PC-3 (cell line): ENCODE data around the gene DNAAF2. TPM values are rescaled to one million over a fixed set of nuclear protein-coding genes. Genes with fewer than 3 reads are reported as not detected.
"Not testable (repeated sequence)": the region's sequence is repeated elsewhere in the genome, so short reads cannot be mapped to it uniquely, and the experiment has no call there.

Experiments
- ATAC-seq: fragments of 200-7000 bp; cut with Tn5 transposase; 2 replicates; pipeline ENCODE4 v1.9.1; 2020; ENCODE audit warnings: mild to moderate bottlenecking, moderate library complexity
- BruUV-seq: library from RNA; stranded (reverse); fragments of 400-500 nt; replicated peaks from 2 replicates; lab custom pipeline; 2021; lab: Mats Ljungman, UMichigan
- CTCF ChIA-PET: fragments of 300-600 bp; sonication (Branson Sonifier 250); formaldehyde crosslinking; loops from one replicate; lab custom pipeline; 2022; ENCODE audit warnings: antibody characterized with exemption; lab: Charles Lee
- POLR2A ChIA-PET: fragments of 300-600 bp; sonication (Branson Sonifier 250); formaldehyde crosslinking; loops from one replicate; lab custom pipeline; 2022; ENCODE audit warnings: antibody characterized with exemption; ENCODE audit not compliant: unreplicated experiment; lab: Charles Lee
- DNase-seq: peaks from one replicate; pipeline ENCODE4 v3.0.0-alpha.2; 2015
- H2AFZ ChIP-seq: fragments of 300-600 bp; sonication (generic); 2 replicates; pipeline ENCODE4 v1.6.0; 2016; ENCODE audit warnings: antibody characterized with exemption, low read length
- H3F3A ChIP-seq: fragments of 300-600 bp; sonication (generic); one replicate; pipeline ENCODE4 v1.6.0; 2017; ENCODE audit warnings: antibody characterized with exemption, low read length, control low read depth, mild to moderate bottlenecking; ENCODE audit not compliant: unreplicated experiment
- H3K27ac ChIP-seq: fragments of 300-600 bp; sonication (generic); 2 replicates; pipeline ENCODE4 v1.5.1; 2016; ENCODE audit warnings: mild to moderate bottlenecking, low read length
- H3K27me3 ChIP-seq: fragments of 300-600 bp; sonication (generic); 2 replicates; pipeline ENCODE4 v1.6.1; 2016; ENCODE audit warnings: low read length, mixed read lengths
- H3K36me3 ChIP-seq: fragments of 300-600 bp; sonication (generic); 2 replicates; pipeline ENCODE4 v1.6.1; 2016; ENCODE audit warnings: low read depth, mixed run types, low read length, mixed read lengths
- H3K4me1 ChIP-seq: fragments of 300-600 bp; sonication (generic); 2 replicates; pipeline ENCODE4 v1.5.1; 2016; ENCODE audit warnings: low read length; ENCODE audit not compliant: insufficient read depth
- H3K4me2 ChIP-seq: fragments of 300-600 bp; sonication (generic); 2 replicates; pipeline ENCODE4 v1.6.0; 2016; ENCODE audit warnings: low read length
- H3K4me3 ChIP-seq: fragments of 300-600 bp; sonication (generic); 2 replicates; pipeline ENCODE4 v1.5.1; 2016; ENCODE audit warnings: mild to moderate bottlenecking, low read length, mixed read lengths
- H3K79me2 ChIP-seq: fragments of 300-600 bp; sonication (generic); 2 replicates; pipeline ENCODE4 v1.6.1; 2017; ENCODE audit warnings: low read length, mixed read lengths
- H3K9ac ChIP-seq: fragments of 300-600 bp; sonication (generic); 2 replicates; pipeline ENCODE4 v1.6.0; 2016; ENCODE audit warnings: mild to moderate bottlenecking, low read length
- H3K9me2 ChIP-seq: fragments of 300-600 bp; sonication (generic); replicated peaks from 2 replicates; pipeline ENCODE4 v1.6.1; 2016; ENCODE audit warnings: mixed run types, low read length, mixed read lengths
- H3K9me3 ChIP-seq: fragments of 300-600 bp; sonication (generic); 2 replicates; pipeline ENCODE4 v1.6.1; 2016; ENCODE audit warnings: low read length, mixed read lengths
- H4K20me1 ChIP-seq: fragments of 300-600 bp; sonication (generic); 2 replicates; pipeline ENCODE4 v1.6.1; 2016; ENCODE audit warnings: low read length, mixed read lengths
- CTCF ChIP-seq: fragments of 300-600 bp; sonication (generic); conservative IDR thresholded peaks from 2 replicates; pipeline ENCODE4 v1.5.1; 2017; ENCODE audit warnings: antibody characterized with exemption, low read depth, mild to moderate bottlenecking, low read length
- EZH2 ChIP-seq: fragments of 300-600 bp; sonication (generic); IDR thresholded peaks from one replicate; pipeline ENCODE4 v1.6.1; 2017; ENCODE audit warnings: antibody characterized with exemption, mild to moderate bottlenecking, low read length; ENCODE audit not compliant: unreplicated experiment
- EZH2phosphoT487 ChIP-seq: fragments of 300-600 bp; sonication (generic); IDR thresholded peaks from 2 replicates; pipeline ENCODE4 v1.6.1; 2018; ENCODE audit warnings: mild to moderate bottlenecking, antibody characterized with exemption, low read length, borderline replicate concordance
- intact Hi-C: fragments of 100-400 bp; cut with micrococcal nuclease; formaldehyde crosslinking; loops from 2 replicates; pipeline ENCODE4 v1.9.0; 2023
- total RNA-seq: library from RNA; depleted of rRNA; stranded (reverse); fragments of >200 nt; gene quantifications from 2 replicates; pipeline ENCODE4 v1.2.3, GENCODE V29; 2014

The DNAAF2 gene
- total RNA-seq, 1 experiment from 2014 or later, result 23.2 TPM

DNA sequence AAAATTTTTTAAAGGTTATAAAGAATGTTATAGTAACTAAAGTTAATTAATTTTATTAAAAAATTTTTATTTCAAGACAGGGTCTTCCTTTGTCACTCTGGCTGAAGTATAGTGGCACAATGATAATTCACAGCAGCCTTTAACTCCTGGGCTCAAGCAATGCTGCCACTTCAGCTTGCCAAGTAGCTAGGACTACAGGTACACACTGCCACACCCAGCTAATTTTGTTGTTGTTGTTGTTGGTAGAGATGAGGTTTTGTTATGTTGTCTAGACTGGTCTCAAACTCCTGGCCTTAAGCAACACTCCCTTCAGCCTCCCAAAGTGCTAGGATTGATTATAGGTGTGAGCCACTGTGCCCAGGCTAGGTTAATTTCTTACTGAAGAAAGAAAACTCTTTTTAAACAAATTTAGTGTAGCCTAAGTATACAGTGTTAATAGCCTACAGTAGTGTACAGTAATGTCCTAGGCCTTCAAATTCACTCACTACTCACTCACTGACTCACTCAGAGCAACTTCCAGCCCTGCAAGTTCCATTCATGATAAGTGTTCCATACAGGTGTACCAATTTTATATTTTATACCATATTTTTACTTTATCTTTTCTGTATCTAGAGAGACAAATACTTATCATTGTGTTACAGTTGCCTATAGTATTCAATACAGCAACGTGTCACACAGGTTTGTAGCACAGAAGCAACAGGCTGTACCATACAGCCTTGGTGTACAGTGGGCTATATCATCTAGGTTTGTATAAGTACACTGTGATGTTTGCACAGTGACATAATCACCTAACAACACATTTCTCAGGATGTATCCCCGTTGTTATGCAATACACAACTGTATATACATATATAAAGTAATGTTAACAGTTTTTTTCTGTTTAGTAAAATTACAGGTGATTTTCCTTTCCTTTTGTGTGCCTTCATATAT, 24.7 kb upstream of the DNAAF2 start:
- no peaks in the 10 kb centered on the region for H3K79me2 ChIP-seq
- ATAC-seq (peak; percentile 92), DNase-seq (peak; percentile 92)
- no peaks in the 10 kb centered on the region for H3K9me2 ChIP-seq
- peaks cover 43% of the 10 kb centered on the region for H3K4me1 ChIP-seq
- H3K4me3 ChIP-seq, result 0 out of 2 replicates have a peak overlapping the region, but pooled peaks have one; percentile 19
- peaks cover 17% of the 10 kb centered on the region for H3K36me3 ChIP-seq
- no peaks in the 10 kb centered on the region for H3K27me3 ChIP-seq
- TSS peak; percentile 70 for BruUV-seq
- H3K4me2 ChIP-seq, result peak overlapping the region; percentile 77
- H3K9ac ChIP-seq, result peak overlapping the region; percentile 60
- TF ChIP-seq EZH2phosphoT487 (no peak), CTCF (no peak), EZH2 (no peak)
- peak overlapping the region; percentile 94 for H3K27ac ChIP-seq
- H4K20me1 ChIP-seq, result no peaks in the 10 kb centered on the region
- H3K9me3 ChIP-seq, result no peaks in the 10 kb centered on the region
- H3F3A ChIP-seq, result peaks cover 8% of the 10 kb centered on the region
- ChIA-PET POLR2A (interaction anchor here (0.6 to 1.1 kb wide), 2 partner anchors 40 to 74 kb away, joined by 3 to 4 read pairs; partner anchors contain the start of gene RPL36AL), CTCF (no interaction called here)
- no peak overlapping the region for H2AFZ ChIP-seq
- intact Hi-C loops, result loop anchor here (2.0 to 5.0 kb wide), 2 partner anchors 19 to 33 kb away; partner anchors contain the start of gene KLHDC1

- BruUV-seq, H3K9me2 ChIP-seq, H3K9me3 ChIP-seq, H3K79me2 ChIP-seq, H3K27me3 ChIP-seq, H3K4me3 ChIP-seq, H3F3A ChIP-seq, H4K20me1 ChIP-seq, H2AFZ ChIP-seq, CTCF ChIA-PET: not testable (repeated sequence)
- Histone ChIP-seq H3K36me3 (peaks cover 28% of the 10 kb centered on the region), H3K4me1 (peaks cover 43% of the 10 kb centered on the region), H3K4me2 (peak overlapping the region; percentile 7), H3K27ac (peak overlapping the region; percentile 94), H3K9ac (peak overlapping the region; percentile 20; the same call in 1 of the 2 replicates)
- DNase-seq (peak; percentile 72), ATAC-seq (peak; percentile 10)
- intact Hi-C loops, result loop anchor here (5.0 kb wide), 1 partner anchor 35 kb away; the partner anchor contains the start of gene KLHDC1
- POLR2A ChIA-PET, result interaction anchor here (0.7 kb wide), 1 partner anchor 452 kb away, joined by 3 read pairs; no protein-coding TSS in a partner anchor
Observed at GRCh38 chr14:49657500-49657899, 22.5 kb upstream of the DNAAF2 start.

GRCh38 chr14:49654511-49654910, 19.5 kb upstream of the DNAAF2 start:
- Histone ChIP-seq H3F3A (peaks cover 5% of the 10 kb centered on the region), H3K4me3 (no peak overlapping the region), H3K36me3 (peaks cover 29% of the 10 kb centered on the region), H3K9me2 (no peaks in the 10 kb centered on the region), H2AFZ (no peak overlapping the region), H3K27ac (no peak overlapping the region), H3K9ac (no peak overlapping the region), H4K20me1 (no peaks in the 10 kb centered on the region), H3K4me2 (no peak overlapping the region), H3K79me2 (no peaks in the 10 kb centered on the region), H3K27me3 (no peaks in the 10 kb centered on the region), H3K4me1 (peaks cover 27% of the 10 kb centered on the region), H3K9me3 (no peaks in the 10 kb centered on the region)
- POLR2A ChIA-PET, result no interaction called here
- no peak for DNase-seq
- TF ChIP-seq CTCF (no peak), EZH2 (no peak), EZH2phosphoT487 (no peak)
- BruUV-seq, result no TSS peak
- intact Hi-C loops, result no loop called here
- ATAC-seq, result no peak
- CTCF ChIA-PET, result no interaction called here
